HL-60 (cell line): Measurements from ENCODE around the gene ESYT2.

Experiments
- POLR2AphosphoS5 ChIP-seq: IDR thresholded peaks from 2 replicates; pipeline ENCODE4 v1.6.1; 2012; ENCODE audit warnings: low read depth
- TF ChIP-seq, protein P1 (sequence below): IDR thresholded peaks from 2 replicates; pipeline ENCODE4 v1.6.1; 2012; ENCODE audit warnings: low read depth; ENCODE audit not compliant: insufficient replicate concordance
- TF ChIP-seq, protein P2 (sequence below): IDR thresholded peaks from one replicate; pipeline ENCODE4 v1.5.1; 2011; ENCODE audit warnings: low read length, control low read depth, inconsistent platforms; ENCODE audit not compliant: insufficient read depth

DNA sequence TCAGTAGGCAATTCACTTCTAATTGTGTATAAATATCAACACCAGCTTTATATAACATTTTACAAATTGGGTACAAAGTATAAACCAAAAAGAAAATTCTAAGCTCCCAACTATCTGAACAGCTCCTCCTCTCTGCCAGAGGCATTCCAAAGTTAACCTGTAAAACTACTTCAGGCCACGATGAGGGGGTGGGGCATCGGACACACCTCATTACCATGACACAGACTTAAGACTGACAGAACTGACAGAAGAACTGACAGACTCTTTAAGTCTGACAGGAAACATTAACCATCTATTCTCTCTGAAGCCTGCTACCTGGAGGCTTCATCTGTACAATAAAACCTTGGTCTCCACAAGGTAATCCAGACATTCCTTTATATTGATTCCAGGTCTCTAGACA is 12.3 kb downstream of the ESYT2 start:
- TF ChIP-seq, protein P1, sequence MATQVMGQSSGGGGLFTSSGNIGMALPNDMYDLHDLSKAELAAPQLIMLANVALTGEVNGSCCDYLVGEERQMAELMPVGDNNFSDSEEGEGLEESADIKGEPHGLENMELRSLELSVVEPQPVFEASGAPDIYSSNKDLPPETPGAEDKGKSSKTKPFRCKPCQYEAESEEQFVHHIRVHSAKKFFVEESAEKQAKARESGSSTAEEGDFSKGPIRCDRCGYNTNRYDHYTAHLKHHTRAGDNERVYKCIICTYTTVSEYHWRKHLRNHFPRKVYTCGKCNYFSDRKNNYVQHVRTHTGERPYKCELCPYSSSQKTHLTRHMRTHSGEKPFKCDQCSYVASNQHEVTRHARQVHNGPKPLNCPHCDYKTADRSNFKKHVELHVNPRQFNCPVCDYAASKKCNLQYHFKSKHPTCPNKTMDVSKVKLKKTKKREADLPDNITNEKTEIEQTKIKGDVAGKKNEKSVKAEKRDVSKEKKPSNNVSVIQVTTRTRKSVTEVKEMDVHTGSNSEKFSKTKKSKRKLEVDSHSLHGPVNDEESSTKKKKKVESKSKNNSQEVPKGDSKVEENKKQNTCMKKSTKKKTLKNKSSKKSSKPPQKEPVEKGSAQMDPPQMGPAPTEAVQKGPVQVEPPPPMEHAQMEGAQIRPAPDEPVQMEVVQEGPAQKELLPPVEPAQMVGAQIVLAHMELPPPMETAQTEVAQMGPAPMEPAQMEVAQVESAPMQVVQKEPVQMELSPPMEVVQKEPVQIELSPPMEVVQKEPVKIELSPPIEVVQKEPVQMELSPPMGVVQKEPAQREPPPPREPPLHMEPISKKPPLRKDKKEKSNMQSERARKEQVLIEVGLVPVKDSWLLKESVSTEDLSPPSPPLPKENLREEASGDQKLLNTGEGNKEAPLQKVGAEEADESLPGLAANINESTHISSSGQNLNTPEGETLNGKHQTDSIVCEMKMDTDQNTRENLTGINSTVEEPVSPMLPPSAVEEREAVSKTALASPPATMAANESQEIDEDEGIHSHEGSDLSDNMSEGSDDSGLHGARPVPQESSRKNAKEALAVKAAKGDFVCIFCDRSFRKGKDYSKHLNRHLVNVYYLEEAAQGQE, result no peak
- TF ChIP-seq, protein P2, sequence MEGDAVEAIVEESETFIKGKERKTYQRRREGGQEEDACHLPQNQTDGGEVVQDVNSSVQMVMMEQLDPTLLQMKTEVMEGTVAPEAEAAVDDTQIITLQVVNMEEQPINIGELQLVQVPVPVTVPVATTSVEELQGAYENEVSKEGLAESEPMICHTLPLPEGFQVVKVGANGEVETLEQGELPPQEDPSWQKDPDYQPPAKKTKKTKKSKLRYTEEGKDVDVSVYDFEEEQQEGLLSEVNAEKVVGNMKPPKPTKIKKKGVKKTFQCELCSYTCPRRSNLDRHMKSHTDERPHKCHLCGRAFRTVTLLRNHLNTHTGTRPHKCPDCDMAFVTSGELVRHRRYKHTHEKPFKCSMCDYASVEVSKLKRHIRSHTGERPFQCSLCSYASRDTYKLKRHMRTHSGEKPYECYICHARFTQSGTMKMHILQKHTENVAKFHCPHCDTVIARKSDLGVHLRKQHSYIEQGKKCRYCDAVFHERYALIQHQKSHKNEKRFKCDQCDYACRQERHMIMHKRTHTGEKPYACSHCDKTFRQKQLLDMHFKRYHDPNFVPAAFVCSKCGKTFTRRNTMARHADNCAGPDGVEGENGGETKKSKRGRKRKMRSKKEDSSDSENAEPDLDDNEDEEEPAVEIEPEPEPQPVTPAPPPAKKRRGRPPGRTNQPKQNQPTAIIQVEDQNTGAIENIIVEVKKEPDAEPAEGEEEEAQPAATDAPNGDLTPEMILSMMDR, result no peak
- TF ChIP-seq POLR2AphosphoS5, result no peak
